Muscle of arm (tissue), 12 donors: ENCODE measurements around the gene MAPKAP1. TPM values are rescaled to one million over a fixed set of nuclear protein-coding genes. Genes with fewer than 3 reads are reported as not detected.

Source experiments
- DNase-seq: peaks from one replicate; pipeline ENCODE4 v3.0.0-alpha.2; 2013
- polyA plus RNA-seq, 12 donors: library from polyadenylated mRNA; unstranded; fragments of 120-200 nt; gene quantifications; one replicate each; pipeline ENCODE4 v1.2.1, GENCODE V29; 2013; ENCODE audit not compliant: insufficient read length in 12 of 12

Gene MAPKAP1
- polyA plus RNA-seq, 12 donors, result 61.5 to 78.0 (median 72.4) TPM; not detected in 1

DNA sequence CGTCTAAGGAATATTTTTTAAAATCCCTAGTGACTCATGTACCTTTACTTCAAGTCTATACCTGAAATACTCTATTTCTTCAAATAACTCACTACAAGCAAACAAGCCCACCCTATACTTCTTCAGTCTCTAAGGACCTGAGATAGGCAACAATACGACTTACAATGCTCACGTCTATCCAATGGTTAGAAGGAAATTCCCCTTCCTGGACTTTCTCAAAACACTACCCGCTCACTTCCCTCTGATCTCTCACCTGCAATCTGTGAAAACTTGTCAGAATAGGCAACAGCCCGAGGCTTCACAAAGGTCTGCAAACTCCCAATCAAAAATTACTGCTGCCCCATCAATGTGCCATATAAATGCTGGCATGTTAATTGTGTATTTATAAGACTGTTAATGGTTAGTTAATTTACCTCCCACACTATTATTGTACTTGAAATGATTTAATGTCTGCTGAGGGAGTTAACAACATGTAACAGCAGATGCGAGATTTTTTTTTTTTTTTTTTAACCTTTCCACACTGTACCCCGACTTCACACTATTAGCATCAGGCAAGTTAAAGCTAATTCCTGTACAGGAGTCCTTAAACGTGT, 27.3 kb downstream of the MAPKAP1 start:
- DNase-seq, result no peak

DNA sequence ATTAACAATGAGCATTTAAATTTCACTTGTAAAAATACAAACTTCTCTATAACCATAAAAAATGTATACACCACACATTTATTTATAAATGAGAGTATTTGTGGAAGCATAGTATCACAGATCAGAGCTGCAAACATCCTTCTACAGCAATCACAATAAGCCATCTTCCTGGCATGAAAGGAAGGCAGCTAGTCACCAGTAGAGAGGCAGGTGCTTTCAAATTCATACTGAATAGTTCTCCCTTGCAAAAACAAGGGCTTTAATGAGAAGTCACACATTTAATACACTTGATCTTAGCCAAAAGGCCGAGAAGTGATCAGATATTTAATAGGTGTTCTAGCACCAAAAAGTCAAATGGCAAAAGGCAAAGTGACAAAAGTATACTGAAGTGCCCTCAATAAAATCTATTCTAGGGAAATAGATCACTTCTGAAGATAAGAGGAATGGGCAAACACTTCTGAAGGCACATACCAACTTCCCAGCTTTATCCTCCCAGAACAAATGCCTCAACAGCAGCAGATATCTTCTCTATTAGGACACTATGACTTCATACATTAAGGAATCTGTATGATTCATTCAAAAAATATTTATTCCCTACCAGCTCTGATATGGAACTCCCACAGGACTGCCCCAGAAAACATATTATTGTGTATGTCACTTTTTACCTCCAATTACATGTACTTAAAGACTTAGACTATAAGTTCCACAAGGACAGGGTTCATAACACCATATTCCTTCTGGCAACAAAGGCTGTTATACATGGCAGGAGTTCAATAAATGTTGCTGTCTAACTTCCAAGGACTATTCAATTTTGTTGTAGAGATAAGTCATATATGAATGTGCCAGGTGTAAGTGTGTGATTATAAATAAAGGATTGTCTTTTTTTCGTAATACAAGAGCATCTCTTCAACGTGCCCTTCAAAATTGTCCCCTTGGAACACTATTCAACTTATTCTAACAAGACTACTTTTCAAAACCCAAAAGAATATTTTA, 31.7 kb downstream of the MAPKAP1 start:
- no peak for DNase-seq

DNA sequence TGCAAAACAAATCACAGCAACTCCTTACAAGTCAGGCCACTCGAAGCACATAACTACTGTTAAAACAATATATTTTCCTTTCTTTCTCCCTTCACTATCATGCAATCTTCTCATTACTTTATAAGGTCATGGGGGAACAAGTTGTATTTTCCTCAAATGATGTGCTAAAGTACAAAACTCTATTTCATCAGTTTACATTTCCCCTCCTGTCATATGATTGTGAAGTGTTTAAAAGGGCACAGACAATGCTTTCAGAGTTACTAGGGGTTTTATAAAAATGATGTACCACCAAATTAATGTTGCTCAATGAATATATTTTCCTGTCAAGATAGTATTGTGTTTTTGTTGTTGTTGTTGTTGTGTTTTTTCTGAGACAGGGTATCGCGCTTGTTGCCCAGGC, 34.1 kb downstream of the MAPKAP1 start:
- no peak for DNase-seq

DNA sequence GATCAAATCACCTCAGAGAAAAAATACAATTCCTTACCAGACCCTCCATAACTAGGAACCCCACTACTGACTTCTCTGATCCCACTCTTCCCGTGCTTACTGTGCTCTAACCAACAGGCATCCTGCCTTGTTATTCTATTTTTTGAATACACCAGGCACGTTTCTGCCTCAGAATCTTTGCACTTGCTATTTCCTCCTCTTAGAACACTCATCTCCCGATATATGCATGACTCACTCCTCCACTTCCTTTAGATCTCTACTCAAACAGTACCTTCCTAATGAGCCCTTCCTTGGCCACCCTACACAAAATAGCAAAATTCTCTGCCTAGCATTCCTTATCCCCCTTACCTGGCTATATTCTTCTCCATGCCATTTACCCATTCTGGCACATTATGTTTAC, 43.9 kb downstream of the MAPKAP1 start:
- no peak for DNase-seq

DNA sequence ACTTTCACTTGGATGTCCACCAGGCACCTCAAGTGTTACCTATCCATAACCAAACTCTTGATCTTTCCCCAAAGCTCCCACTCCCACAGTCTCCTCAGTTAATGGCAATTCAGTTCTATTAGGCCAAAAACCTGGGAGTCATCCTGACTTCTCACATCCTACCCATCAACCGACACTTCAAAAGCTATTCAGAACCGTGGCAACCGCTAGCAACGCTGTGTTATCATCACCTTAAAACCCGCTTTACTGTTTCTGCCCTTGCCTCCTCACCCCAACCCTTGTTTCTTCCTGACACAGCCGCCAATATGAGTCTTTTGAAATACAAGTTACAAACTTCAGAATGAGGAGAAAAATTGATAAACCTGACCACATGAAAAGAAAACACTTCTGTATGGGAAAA, 46.5 kb downstream of the MAPKAP1 start:
- DNase-seq, result no peak

DNA sequence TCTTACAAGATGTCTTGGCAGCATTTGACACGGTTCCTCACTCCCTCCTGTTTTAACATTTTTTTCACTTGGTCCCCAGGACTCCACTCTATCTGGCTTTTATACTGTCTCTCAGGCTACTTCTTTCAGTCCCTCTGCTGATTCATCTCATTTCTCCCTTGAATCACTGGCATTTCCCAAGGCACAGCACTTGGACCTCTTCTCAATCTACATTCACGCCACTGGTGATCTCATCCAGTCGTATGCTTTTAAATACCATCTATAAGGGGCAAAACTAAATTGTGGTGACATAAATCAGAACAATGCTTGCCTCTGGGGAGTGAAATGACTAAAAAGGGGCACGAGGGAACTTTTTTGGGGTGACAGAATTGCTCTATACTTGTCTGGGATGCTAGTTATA, 47.1 kb downstream of the MAPKAP1 start:
- DNase-seq, result no peak

DNA sequence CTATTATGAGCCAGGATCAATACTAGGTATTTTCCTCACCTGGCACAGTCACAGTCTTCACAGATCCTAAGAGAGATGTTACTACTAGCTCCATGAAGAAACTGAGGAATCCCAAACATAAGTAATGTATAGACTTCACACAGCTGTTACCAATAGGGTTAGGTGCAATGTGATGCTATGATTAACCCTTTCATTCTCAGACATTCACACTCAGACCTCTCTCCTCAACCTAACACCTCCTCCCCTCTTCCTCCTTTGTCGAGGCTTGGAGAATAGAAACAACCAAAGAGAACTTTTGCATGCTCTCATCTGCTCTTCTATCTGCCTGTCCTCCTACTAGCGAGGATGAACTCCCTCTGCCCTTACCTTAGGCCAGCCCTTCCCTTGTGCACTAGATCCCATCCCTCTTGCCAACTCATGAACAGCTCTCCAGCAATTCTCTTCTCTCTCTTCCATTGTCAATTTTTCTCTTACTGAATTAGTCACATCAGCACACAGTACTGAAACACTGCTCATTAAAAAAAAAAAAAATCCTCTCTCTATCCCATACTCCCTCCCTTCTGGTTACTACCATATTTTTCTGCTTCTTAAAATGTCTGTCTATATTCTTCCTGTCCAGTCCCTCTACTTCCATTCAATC, 47.7 kb downstream of the MAPKAP1 start:
- DNase-seq, result no peak

DNA sequence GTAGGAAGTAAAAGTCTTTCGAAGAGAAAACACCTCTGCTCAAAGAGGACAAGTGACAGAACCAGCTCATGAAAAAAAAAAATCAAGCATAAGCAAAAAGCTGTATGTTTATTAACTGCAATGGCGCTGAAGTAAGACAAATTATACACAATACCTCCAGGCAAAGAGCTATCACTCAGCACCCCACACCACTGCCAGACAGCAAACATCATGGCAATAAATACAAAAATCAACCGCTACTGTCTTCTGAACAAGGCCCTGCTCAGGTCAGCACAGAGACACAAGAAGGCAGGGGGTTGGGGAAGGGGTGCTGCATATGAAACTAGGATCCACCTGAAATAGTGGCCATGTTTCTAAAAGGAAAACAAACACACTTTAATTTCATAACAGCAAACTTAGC, 50.4 kb downstream of the MAPKAP1 start:
- no peak for DNase-seq

DNA sequence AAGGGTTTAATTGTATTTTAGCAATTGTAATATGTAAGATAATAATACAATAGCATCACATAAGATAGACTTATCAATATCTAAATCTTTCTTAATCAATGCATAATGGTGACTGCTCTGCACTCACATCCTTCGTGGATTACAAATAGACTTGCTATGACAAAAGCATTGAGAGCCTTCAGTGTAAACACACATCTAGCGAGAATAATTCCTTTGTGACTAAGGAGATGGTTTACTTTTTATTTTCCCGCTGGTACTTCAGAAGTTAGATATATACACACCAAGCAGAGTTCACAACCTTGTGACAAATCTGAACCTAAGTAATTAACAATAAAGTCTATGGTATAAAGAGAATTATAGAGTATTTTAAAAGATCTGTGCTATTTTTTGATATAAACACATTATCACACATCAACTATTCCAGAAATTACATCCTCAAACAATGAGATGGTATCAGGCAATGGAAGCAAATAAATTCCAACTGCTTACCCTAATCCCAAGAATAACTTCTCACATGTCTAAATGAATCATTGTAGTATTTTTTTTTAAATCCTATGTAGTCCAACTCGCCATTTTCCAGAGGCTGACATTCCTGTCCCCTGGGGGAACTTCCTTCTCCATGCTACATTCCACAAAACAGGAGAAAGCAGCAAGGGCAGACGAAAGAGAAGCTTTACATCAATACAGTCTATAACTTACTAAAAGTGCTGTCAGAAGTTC, 51.2 kb downstream of the MAPKAP1 start:
- no peak for DNase-seq

DNA sequence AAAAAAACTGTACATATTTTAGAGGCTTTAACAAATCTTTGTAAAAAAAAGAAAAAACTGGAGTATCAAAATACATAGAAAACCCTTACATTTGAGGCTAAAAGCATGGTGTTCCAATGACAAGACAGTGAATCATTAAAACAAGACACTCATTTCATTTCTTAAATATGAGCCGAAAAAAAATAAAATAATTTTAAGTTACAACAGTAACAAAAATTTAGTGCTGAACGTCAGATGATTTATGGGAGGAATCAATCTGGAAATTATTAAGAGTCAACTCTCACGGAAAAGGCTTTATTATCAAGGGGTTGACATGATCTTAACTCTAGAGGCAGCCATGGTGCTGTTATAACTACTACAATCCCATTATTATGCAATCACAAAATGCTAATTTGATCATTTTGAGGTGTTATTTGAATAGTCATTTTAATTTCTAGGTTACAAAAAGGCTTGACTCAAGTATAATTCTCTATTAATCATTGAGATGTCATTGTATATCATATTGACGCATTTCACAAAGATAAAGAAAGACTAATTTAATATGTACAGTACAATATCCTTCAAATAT, 51.9 kb downstream of the MAPKAP1 start:
- no peak for DNase-seq

DNA sequence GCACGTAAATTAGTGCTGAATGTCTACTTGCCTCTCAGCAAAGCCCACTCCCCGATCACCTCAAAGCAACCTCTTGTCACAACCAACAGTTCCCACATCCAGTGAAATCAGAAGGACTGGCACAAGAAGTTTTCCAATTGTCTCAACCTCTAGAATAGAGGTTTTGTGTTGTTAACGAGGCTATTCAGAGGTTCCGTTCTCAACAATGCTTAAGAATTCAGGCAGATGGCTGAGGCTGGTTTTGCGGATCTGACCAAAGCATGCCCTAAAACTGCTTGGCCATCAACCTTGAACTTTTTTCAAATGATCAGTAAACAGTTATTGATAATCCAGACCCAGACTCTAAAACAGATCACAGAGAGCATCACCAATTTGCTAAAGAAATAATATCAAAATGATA, 52.9 kb downstream of the MAPKAP1 start:
- no peak for DNase-seq

DNA sequence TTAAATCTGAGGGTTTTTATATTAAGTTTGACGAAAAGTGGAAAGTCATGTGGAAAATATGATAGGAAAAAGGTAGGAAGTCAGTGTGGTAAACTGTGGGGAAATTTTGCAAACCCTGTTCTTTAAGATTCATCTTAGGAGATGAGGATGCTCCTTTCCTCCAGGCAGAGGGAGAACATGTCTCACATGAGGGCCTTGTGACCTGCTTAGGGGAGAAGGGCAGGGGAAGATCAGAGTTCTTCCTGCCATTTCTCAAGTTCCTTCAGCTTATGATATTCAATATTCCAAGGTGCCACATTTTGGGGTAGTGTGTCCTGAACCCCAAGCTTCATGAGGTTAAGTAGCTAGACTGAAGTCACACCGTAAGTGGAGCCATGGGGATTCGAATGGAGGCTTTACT, 53.7 kb downstream of the MAPKAP1 start:
- no peak for DNase-seq

DNA sequence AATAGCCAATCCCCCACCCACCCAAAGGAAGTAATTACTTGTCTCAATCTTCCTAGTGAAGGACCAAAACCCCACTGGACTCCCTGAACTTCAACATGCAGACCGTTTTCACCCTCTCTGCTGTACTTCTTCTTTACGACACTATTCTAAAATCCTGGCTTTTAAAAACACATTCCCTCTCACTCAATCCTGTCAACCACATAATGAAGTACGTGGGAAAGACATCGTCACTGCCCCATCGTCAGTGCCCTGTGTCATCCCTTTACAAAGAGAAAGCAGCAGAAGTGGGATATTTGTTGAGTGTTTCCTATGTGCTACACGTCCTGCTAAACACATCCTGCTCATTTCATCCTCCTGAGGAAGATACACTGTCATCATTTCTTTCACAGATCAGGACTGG, 54.2 kb downstream of the MAPKAP1 start:
- DNase-seq, result no peak

DNA sequence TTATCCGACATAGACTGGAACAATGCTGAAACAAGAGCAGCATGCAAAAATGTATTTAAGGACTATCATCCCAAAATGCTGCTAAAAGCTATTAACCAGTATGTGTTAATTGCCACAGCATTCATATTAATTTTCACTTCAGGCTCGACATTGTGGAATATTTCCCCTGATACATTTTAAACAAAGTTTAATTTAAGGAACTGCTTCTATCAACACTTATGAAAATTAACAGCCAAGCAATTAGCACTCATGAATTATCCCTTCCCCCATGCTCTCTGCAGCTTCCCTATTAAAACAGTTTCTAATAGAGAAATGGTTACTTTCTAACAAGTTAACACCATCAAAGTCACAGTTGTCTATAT, 54.8 kb downstream of the MAPKAP1 start:
- DNase-seq, result no peak

DNA sequence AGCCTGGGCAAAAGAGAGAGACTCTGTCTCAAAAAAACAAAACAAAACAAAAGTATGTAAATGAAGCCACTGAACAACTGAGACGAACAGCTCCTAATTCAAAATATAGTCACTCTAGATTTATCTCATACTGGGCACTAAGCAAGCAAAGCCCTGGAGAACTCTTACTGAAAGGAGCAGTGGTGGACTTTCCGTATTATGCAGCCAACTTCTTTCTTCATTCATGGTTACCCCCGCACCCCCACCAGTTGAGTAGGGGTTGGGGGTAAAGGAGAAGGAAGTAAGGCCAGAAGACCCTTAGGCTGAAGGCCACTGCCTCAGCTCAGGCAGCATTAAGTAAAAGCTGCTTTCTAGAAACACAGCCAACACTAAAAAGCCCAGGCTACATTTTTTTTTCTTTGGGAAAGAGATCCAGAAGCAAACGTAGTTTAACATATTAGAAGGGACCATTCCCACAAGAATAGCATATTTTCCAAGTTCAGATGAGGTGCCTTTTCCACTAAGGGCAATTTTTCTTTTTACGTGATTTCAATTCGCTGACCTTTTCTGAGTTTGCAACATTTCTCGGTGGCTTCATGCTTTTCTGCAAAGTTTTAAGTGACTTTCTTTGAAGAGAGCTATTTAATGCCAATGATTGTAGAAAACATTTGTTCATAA, 55.3 kb downstream of the MAPKAP1 start:
- DNase-seq, result peak; percentile 56

DNA sequence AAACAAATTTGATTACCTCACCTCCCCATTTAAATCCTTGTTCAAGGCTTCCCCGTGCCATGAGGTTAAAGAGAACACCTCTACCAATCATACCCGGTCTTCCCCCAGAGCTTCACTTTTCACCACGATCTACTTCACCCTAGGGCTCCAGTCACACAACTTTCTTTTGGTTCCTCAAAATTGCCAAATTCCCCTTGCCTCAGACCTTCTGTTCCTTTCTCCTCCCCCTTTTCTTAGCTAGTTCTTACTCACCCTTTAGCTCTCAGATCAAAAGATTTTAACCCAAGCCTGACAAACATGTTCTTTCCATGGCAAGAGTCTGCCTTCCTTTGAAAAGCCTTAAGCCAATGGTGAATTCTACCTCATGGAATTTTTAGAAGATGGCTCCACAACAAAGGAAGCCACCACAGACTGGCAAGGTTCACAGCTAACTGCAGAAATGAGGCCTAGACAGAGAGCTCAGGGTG, 56.7 kb downstream of the MAPKAP1 start:
- DNase-seq, result no peak

DNA sequence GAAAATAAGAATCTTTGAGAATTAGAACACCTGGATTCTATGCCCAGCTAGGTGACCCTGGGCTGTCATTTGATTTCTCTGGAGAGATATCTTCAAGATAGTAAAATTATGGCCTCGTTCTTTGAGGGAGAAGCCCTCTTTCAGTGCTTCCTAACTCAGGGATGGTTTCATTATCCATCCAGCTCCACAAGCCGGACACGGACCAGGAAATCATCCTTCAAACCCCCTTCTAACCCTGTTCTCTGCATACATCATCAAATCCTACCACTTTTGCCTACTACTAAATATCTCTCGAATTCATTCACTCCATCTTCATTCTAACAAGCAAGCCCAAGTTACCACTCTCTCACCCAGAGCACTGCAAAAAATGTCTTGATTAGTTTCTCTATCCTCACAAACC, 57.2 kb downstream of the MAPKAP1 start:
- DNase-seq, result no peak

DNA sequence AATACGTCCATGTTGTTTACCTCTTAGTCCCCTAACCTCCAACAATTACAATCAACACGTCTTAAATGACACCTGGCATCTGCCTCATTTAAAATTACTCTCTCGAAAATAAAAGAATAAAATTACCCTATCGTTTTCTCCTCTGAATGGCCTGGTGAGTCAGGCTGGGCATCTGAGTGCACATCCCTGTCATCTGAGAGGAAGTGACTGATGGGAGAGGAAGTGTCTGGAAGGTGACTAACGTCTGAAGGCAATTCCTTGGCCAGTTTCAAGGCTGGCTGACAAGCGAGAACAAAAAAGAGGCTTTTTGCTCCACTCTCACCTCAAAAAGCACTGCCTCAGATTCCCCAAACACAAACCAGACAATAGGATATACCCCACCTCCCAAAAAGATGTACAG, 57.7 kb downstream of the MAPKAP1 start:
- no peak for DNase-seq

DNA sequence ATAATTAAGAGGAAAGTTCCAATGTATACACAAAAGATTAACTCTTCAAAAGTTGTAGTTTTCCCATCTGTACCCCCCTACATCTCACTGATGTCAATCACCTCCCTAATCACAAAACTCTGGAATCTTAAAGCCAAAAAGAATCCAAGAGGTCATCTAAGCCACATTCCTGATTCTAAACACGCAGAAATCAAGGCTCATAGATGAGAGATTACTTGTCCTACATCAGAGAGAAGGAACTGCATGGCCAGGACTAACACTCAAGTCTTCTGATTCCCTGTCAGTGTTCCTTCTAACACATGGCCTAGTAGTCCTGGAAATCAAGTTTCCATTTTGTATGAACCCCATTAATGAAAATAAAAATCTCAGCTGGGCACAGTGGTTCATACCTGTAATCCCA, 58.7 kb downstream of the MAPKAP1 start:
- DNase-seq, result no peak

DNA sequence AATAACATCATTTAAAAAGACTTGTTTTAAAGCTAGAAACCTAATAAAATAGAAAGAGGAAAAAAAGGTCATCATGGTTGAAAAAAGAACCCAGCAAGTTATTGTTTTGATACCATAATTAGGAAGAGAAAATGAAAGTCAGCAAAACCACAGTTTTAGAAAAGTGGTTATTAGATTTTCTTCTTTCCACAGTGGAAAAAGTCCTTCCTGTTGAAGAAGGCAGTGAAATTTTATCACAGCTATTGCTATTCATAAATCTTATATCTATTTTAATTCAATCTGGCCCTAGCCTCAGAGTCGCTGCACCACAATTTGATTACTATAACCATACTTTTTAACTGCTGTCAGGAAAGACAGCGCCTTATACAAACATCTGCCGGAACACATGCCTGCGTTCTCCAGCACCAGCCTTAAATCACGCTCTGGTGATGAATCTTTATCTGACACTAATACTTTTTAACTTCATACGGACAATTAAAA, 60.3 kb downstream of the MAPKAP1 start:
- DNase-seq, result no peak

DNA sequence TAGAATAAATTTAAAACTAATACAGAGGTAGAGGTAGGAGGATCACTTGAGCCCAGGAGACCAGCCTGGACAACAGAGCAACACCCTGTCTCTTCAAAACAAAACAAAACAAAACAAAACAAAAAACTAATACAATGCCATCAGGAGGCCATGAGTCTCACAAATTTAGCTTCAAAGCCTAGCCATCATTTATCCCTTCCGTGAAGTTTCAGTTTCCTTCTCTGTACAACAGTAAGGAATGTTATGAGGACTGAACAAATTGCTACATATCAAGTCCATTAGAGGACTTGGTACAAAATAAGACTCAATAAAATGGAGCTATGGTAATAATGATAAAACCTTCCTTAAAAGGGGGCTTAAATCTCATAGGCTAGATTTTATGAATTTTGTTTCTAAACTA, 60.8 kb downstream of the MAPKAP1 start:
- DNase-seq, result no peak
